Retina (tissue), 1 donor: Measurements from ENCODE around the gene AGAP9.
"Not testable (repeated sequence)": the region's sequence is repeated elsewhere in the genome, so short reads cannot be mapped to it uniquely, and the experiment has no call there.

Source experiments
- DNase-seq: peaks from one replicate; pipeline ENCODE4 v3.0.0-alpha.2; 2016

The AGAP9 gene

GRCh38 chr10:47484786-47485185, 38.7 kb downstream of the AGAP9 start:
- DNase-seq: not testable (repeated sequence)

GRCh38 chr10:47483923-47484322, 39.5 kb downstream of the AGAP9 start, which contains the start of gene ANXA8:
Gene ANXA8, minus strand, starts transcription at chr10:47484115. Its CDS starts 182 bp downstream, at chr10:47483933.
- not testable (repeated sequence) for DNase-seq

GRCh38 chr10:47482367-47482766, 41.1 kb downstream of the AGAP9 start:
- not testable (repeated sequence) for DNase-seq

GRCh38 chr10:47481768-47482181, 41.7 kb downstream of the AGAP9 start:
- DNase-seq: not testable (repeated sequence)

GRCh38 chr10:47481182-47481766, 42.2 kb downstream of the AGAP9 start:
- DNase-seq: not testable (repeated sequence)

GRCh38 chr10:47480133-47480532, 43.3 kb downstream of the AGAP9 start:
- not testable (repeated sequence) for DNase-seq

GRCh38 chr10:47478114-47478513, 45.3 kb downstream of the AGAP9 start:
- DNase-seq: not testable (repeated sequence)

- not testable (repeated sequence) for DNase-seq
Measured at GRCh38 chr10:47477078-47477477, 46.4 kb downstream of the AGAP9 start.

- DNase-seq: not testable (repeated sequence)
Measured at GRCh38 chr10:47475101-47475500, 48.3 kb downstream of the AGAP9 start.

GRCh38 chr10:47473516-47473915, 49.9 kb downstream of the AGAP9 start:
- not testable (repeated sequence) for DNase-seq

GRCh38 chr10:47472647-47473046, 50.8 kb downstream of the AGAP9 start:
- DNase-seq: not testable (repeated sequence)

- not testable (repeated sequence) for DNase-seq
Measured at GRCh38 chr10:47472072-47472471, 51.4 kb downstream of the AGAP9 start.

GRCh38 chr10:47468731-47469528, 54.5 kb downstream of the AGAP9 start:
- DNase-seq: not testable (repeated sequence)

GRCh38 chr10:47467957-47468356, 55.5 kb downstream of the AGAP9 start:
- DNase-seq: not testable (repeated sequence)

GRCh38 chr10:47467458-47467857, 56.0 kb downstream of the AGAP9 start:
- not testable (repeated sequence) for DNase-seq

GRCh38 chr10:47465216-47465917, 58.1 kb downstream of the AGAP9 start:
- not testable (repeated sequence) for DNase-seq

- not testable (repeated sequence) for DNase-seq
Measured at GRCh38 chr10:47462577-47463358, 60.7 kb downstream of the AGAP9 start.

- peak; percentile 75 for DNase-seq
Measured at GRCh38 chr10:47461261-47461687, 62.2 kb downstream of the AGAP9 start.

GRCh38 chr10:47458466-47459154, 64.8 kb downstream of the AGAP9 start:
- DNase-seq: no peak

GRCh38 chr10:47457826-47458225, 65.6 kb downstream of the AGAP9 start:
- DNase-seq: no peak

GRCh38 chr10:47457528-47457820, 66.0 kb downstream of the AGAP9 start:
- no peak for DNase-seq
